OCI-LY7 (cell line): Measurements from ENCODE around the gene EDEM1. TPM values are rescaled to one million over a fixed set of nuclear protein-coding genes. Genes with fewer than 3 reads are reported as not detected.
"Not testable (repeated sequence)": the region's sequence is repeated elsewhere in the genome, so short reads cannot be mapped to it uniquely, and the experiment has no call there.

Experiments used
- BruUV-seq: library from RNA; stranded (reverse); fragments of 400-500 nt; replicated peaks from 2 replicates; lab custom pipeline; 2021; lab: Mats Ljungman, UMichigan
- CTCF ChIA-PET: fragments of 300-600 bp; sonication (Branson Sonifier 250); formaldehyde crosslinking; loops from one replicate; lab custom pipeline; 2022; ENCODE audit warnings: antibody characterized with exemption; ENCODE audit not compliant: unreplicated experiment; lab: Charles Lee
- POLR2A ChIA-PET: fragments of 300-600 bp; sonication (Branson Sonifier 250); formaldehyde crosslinking; loops from one replicate; lab custom pipeline; 2022; ENCODE audit warnings: antibody characterized with exemption; lab: Charles Lee
- DNase-seq: peaks from one replicate; pipeline ENCODE4 v3.0.0-alpha.2; 2015; ENCODE audit warnings: low spot score
- H2AFZ ChIP-seq: fragments of 200-600 bp; sonication (generic), shearing (Covaris generic); 2 replicates; pipeline ENCODE4 v1.6.1; 2014; ENCODE audit warnings: mild to moderate bottlenecking, antibody characterized with exemption, low read length, moderate library complexity
- H3K27ac ChIP-seq: fragments of 200-600 bp; sonication (generic); 2 replicates; pipeline ENCODE4 v1.5.1; 2014; ENCODE audit warnings: mixed run types, low read depth, mild to moderate bottlenecking, moderate library complexity, low read length, inconsistent platforms; ENCODE audit not compliant: poor library complexity, severe bottlenecking
- H3K36me3 ChIP-seq: fragments of 200-600 bp; sonication (generic); 2 replicates; pipeline ENCODE4 v1.6.1; 2014; ENCODE audit warnings: mild to moderate bottlenecking, antibody characterized with exemption, low read length, moderate library complexity, mixed read lengths; ENCODE audit not compliant: insufficient read depth
- H3K4me1 ChIP-seq: fragments of 200-600 bp; sonication (generic); 2 replicates; pipeline ENCODE4 v1.5.1; 2014; ENCODE audit warnings: mild to moderate bottlenecking, low read length; ENCODE audit not compliant: insufficient read depth, poor library complexity, severe bottlenecking
- H3K4me2 ChIP-seq: fragments of 200-600 bp; sonication (generic); 2 replicates; pipeline ENCODE4 v1.6.1; 2014; ENCODE audit warnings: mild to moderate bottlenecking, low read length
- H3K4me3 ChIP-seq: fragments of 200-600 bp; sonication (generic); 2 replicates; pipeline ENCODE4 v1.5.1; 2014; ENCODE audit warnings: mild to moderate bottlenecking, low read depth, low read length; ENCODE audit not compliant: poor library complexity, severe bottlenecking
- H3K79me2 ChIP-seq: fragments of 200-600 bp; sonication (generic); 2 replicates; pipeline ENCODE4 v1.6.1; 2016; ENCODE audit warnings: low read depth, mild to moderate bottlenecking, low read length, moderate library complexity, mixed read lengths; ENCODE audit not compliant: insufficient read depth
- H3K9me2 ChIP-seq: fragments of 200-600 bp; sonication (generic); 2 replicates; pipeline ENCODE4 v1.6.1; 2016; ENCODE audit warnings: mild to moderate bottlenecking, low read length, mixed read lengths; ENCODE audit not compliant: insufficient read depth
- H3K9me3 ChIP-seq: fragments of 200-600 bp; sonication (generic); 2 replicates; pipeline ENCODE4 v1.6.1; 2014; ENCODE audit warnings: mild to moderate bottlenecking, mixed run types, low read length, mixed read lengths
- H4K20me1 ChIP-seq: fragments of 200-600 bp; sonication (generic); 2 replicates; pipeline ENCODE4 v1.6.1; 2014; ENCODE audit warnings: mild to moderate bottlenecking, antibody characterized with exemption, low read length, moderate library complexity, mixed read lengths; ENCODE audit not compliant: insufficient read depth
- EZH2phosphoT487 ChIP-seq: fragments of 200-600 bp; sonication (generic); IDR thresholded peaks from 2 replicates; pipeline ENCODE4 v1.6.1; 2018; ENCODE audit warnings: low read depth, borderline replicate concordance, mild to moderate bottlenecking, mixed run types, antibody characterized with exemption, low read length, moderate library complexity, mixed read lengths
- intact Hi-C: fragments of 100-400 bp; cut with micrococcal nuclease; formaldehyde crosslinking; loops from one replicate; pipeline ENCODE4 v1.10.0; 2022; ENCODE audit not compliant: unreplicated experiment
- total RNA-seq, 2 experiments: library from RNA; depleted of rRNA in 1 of 2; stranded (reverse); fragments of >200 nt in 1 of 2; shearing (Covaris generic) in 1 of 2; gene quantifications; 2 replicates each; pipeline ENCODE4 v1.2.3, GENCODE V29; 2014 to 2022
- TF ChIP-seq, protein P1 (sequence below): fragments of 200-600 bp; sonication (generic); conservative IDR thresholded peaks from 2 replicates; pipeline ENCODE4 v1.5.1; 2014; ENCODE audit warnings: mild to moderate bottlenecking, antibody characterized with exemption, low read length, moderate library complexity, mixed read lengths

EDEM1 gene
- total RNA-seq, 2 experiments from 2014 or later: 186 to 337 TPM

DNA sequence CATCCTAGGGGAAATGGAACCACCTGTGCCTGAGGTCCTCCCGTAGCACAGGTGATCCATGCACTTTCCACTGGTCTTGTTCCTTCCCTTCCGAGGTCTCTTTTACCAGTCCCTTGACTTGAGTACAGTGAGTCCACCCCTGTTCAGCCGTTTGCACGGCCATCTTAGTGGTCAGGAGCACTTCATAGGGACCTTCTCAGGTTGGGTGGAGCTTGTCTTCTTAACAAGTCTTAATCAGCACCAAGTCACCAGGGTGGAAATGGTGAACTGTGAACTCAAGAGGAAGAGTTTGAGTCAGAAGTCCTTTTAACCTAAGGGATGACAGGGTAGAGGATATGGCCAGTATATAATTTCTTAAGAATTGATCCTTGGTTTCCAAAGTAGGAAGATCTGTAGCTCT, 44.0 kb upstream of the EDEM1 start:
- TF ChIP-seq, protein P1, sequence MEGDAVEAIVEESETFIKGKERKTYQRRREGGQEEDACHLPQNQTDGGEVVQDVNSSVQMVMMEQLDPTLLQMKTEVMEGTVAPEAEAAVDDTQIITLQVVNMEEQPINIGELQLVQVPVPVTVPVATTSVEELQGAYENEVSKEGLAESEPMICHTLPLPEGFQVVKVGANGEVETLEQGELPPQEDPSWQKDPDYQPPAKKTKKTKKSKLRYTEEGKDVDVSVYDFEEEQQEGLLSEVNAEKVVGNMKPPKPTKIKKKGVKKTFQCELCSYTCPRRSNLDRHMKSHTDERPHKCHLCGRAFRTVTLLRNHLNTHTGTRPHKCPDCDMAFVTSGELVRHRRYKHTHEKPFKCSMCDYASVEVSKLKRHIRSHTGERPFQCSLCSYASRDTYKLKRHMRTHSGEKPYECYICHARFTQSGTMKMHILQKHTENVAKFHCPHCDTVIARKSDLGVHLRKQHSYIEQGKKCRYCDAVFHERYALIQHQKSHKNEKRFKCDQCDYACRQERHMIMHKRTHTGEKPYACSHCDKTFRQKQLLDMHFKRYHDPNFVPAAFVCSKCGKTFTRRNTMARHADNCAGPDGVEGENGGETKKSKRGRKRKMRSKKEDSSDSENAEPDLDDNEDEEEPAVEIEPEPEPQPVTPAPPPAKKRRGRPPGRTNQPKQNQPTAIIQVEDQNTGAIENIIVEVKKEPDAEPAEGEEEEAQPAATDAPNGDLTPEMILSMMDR: no peak
- TF ChIP-seq EZH2phosphoT487: no peak

DNA sequence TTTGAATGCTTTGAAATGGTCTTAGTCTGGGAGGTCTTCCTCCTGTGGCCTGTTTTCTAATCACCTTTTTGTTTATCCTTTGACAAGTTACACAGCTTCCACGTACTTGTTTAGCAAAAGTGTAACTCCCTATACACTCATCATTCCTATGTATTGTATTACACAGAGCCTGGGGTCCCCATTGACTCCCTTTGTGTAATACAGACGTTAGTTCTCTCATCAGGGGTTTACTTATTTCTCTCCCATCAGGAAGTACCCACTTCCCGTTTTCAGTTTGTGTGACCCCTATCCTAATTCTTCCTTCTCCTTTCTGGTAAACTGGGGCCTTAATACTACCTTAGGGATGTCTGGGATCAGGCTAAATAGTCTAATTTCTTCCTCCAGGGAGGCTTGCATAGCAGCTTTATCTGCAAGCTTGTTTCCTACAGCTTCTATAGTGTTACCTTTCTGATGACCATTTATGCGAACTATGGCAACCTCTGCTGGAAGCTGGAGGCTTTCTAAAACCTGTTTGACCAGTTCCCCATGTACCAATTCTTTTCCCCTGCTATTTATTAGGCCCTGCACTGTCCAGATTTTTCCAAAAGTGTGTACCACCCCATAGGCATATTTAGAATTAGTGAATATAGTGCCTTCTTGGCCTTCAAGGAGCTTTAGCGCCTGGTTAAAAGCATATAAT, 43.1 kb upstream of the EDEM1 start:
- no peak for TF ChIP-seq EZH2phosphoT487
- TF ChIP-seq, protein P1: no peak
- Histone ChIP-seq H4K20me1 (no peaks in the 10 kb centered on the region), H3K27ac (peak overlapping the region; percentile 6), H3K4me3 (no peak overlapping the region), H3K79me2 (peaks cover 100% of the 10 kb centered on the region), H3K4me2 (0 out of 2 replicates have a peak overlapping the region, but pooled peaks have one; percentile 8), H3K9me2 (no peaks in the 10 kb centered on the region), H2AFZ (no peak overlapping the region), H3K36me3 (peaks cover 89% of the 10 kb centered on the region), H3K9me3 (peaks cover 29% of the 10 kb centered on the region), H3K4me1 (peaks cover 33% of the 10 kb centered on the region)
- CTCF ChIA-PET: no interaction called here
- no peak for DNase-seq
- BruUV-seq: no TSS peak
- intact Hi-C loops: no loop called here
- POLR2A ChIA-PET: interaction anchor here (0.6 to 1.4 kb wide), 5 partner anchors 17 to 1292 kb away, joined by 3 to 6 read pairs (median 4); no protein-coding TSS in a partner anchor

More for the DNA sequence above, 44.0 kb upstream of the EDEM1 start:
- POLR2A ChIA-PET: interaction anchor here (1.0 kb wide), 1 partner anchor 53 kb away, joined by 4 read pairs; no protein-coding TSS in a partner anchor
- H3K9me2 ChIP-seq: no peaks in the 10 kb centered on the region
- H3K79me2 ChIP-seq: peaks cover 100% of the 10 kb centered on the region
- intact Hi-C loops: no loop called here
- no peak overlapping the region for H3K4me2 ChIP-seq
- H2AFZ ChIP-seq: no peak overlapping the region
- H3K27ac ChIP-seq: no peak overlapping the region
- H3K4me1 ChIP-seq: peaks cover 39% of the 10 kb centered on the region
- no peak overlapping the region for H3K4me3 ChIP-seq
- peaks cover 82% of the 10 kb centered on the region for H3K36me3 ChIP-seq
- no TSS peak for BruUV-seq
- no peaks in the 10 kb centered on the region for H4K20me1 ChIP-seq
- H3K9me3 ChIP-seq: peaks cover 29% of the 10 kb centered on the region
- DNase-seq: no peak
- CTCF ChIA-PET: no interaction called here

DNA sequence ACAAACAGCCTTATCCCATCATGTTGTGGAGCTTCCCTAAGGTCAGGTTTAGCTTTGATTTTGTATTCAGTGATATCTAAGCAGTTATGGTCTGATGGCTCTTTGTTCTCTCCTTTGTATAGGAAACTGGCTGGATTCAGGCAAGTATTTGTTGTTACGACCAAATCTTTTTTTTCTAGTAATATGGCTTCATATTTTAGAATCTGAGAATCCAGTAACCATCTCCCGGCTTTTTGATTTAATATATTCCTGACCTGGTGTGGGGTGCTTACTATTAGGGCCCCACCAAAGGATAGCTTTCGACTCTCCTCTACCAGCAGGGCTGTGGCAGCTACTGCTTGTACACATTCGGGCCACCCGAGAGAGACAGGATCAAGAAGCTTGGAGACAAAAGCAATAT, 42.4 kb upstream of the EDEM1 start:
- TF ChIP-seq EZH2phosphoT487: no peak
- TF ChIP-seq, protein P1: no peak
- Histone ChIP-seq H3K4me1 (peaks cover 26% of the 10 kb centered on the region), H3K9me3 (peaks cover 29% of the 10 kb centered on the region), H3K27ac (no peak overlapping the region), H3K4me2 (no peak overlapping the region), H4K20me1 (no peaks in the 10 kb centered on the region), H3K4me3 (no peak overlapping the region), H3K79me2 (peaks cover 100% of the 10 kb centered on the region), H3K36me3 (peaks cover 84% of the 10 kb centered on the region), H2AFZ (no peak overlapping the region), H3K9me2 (no peaks in the 10 kb centered on the region)
- no peak for DNase-seq
- no TSS peak for BruUV-seq
- CTCF ChIA-PET: no interaction called here
- POLR2A ChIA-PET: interaction anchor here (0.7 to 1.4 kb wide), 3 partner anchors 17 to 1291 kb away, joined by 3 to 6 read pairs (median 4); no protein-coding TSS in a partner anchor
- intact Hi-C loops: no loop called here

DNA sequence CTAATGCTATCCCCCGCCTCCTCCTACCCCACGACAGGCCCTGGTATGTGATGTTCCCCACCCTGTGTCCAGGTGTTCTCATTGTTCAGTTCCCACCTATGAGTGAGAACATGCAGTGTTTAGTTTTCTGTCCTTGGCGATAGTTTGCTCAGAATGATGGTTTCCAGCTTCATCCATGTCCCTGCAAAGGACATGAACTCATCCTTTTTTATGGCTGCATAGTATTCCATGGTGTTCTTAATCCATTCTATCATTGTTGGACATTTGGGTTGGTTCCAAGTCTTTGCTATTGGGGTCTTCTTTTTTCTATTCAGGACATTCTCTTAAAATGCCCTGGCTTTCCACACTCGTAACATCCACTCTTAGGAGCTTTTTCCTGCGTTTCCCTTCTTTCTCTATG, 40.4 kb upstream of the EDEM1 start:
- H2AFZ ChIP-seq, H4K20me1 ChIP-seq, H3K9me2 ChIP-seq, intact Hi-C loops, CTCF ChIA-PET, H3K4me2 ChIP-seq, DNase-seq, H3K27ac ChIP-seq, H3K4me3 ChIP-seq, BruUV-seq: not testable (repeated sequence)
- peaks cover 74% of the 10 kb centered on the region for H3K36me3 ChIP-seq
- H3K4me1 ChIP-seq: peaks cover 25% of the 10 kb centered on the region
- POLR2A ChIA-PET: interaction anchor here (1.1 kb wide), 1 partner anchor 291 kb away, joined by 3 read pairs; no protein-coding TSS in a partner anchor
- peaks cover 100% of the 10 kb centered on the region for H3K79me2 ChIP-seq
- H3K9me3 ChIP-seq: peaks cover 34% of the 10 kb centered on the region
